GOT3 (cell line): ENCODE data around the gene C1QB.

ENCODE experiments used
- DNase-seq: peaks from one replicate; lab custom pipeline; 2025; ENCODE audit warnings: mixed read lengths; lab: John Stamatoyannopoulos, UW

The C1QB gene

GRCh38 chr1:22635436-22635835, 17.6 kb upstream of the C1QB start:
- no peak for DNase-seq

GRCh38 chr1:22636353-22636752, 16.7 kb upstream of the C1QB start, which contains the start of gene C1QA:
C1QA (plus strand) TSS chr1:22636628; CDS start chr1:22637617, 989 bp downstream.
- DNase-seq: no peak

- no peak for DNase-seq
These were observed 16.1 kb upstream of the C1QB start for GRCh38 chr1:22636927-22637326.

- DNase-seq: no peak
These were observed 15.1 kb upstream of the C1QB start for GRCh38 chr1:22637907-22638445.

GRCh38 chr1:22638476-22639234, 14.4 kb upstream of the C1QB start:
- no peak for DNase-seq

GRCh38 chr1:22639286-22639685, 13.8 kb upstream of the C1QB start:
- no peak for DNase-seq

GRCh38 chr1:22641247-22641646, 11.8 kb upstream of the C1QB start:
- DNase-seq: no peak

- peak; percentile 31 for DNase-seq
These were observed 11.0 kb upstream of the C1QB start for GRCh38 chr1:22641906-22642636.

- no peak for DNase-seq
These were observed 9.7 kb upstream of the C1QB start, which contains the start of gene C1QC for GRCh38 chr1:22643381-22643780. C1QC (plus strand) TSS chr1:22643633; CDS start chr1:22644024, 391 bp downstream.

GRCh38 chr1:22643928-22644327, 9.1 kb upstream of the C1QB start:
- no peak for DNase-seq

GRCh38 chr1:22645931-22646330, 7.1 kb upstream of the C1QB start:
- no peak for DNase-seq

- DNase-seq: no peak
These were observed 6.7 kb upstream of the C1QB start for GRCh38 chr1:22646384-22646783.

- DNase-seq: no peak
These were observed 2.8 kb upstream of the C1QB start for GRCh38 chr1:22650089-22650693.

GRCh38 chr1:22651941-22652856, 837 bp upstream of the C1QB start:
- no peak for DNase-seq

- no peak for DNase-seq
These were observed 1.7 kb downstream of the C1QB start for GRCh38 chr1:22654692-22655091.

GRCh38 chr1:22658385-22659163, 5.5 kb downstream of the C1QB start:
- DNase-seq: no peak

- DNase-seq: no peak
These were observed 7.7 kb downstream of the C1QB start for GRCh38 chr1:22660716-22661241.

GRCh38 chr1:22661880-22662279, 8.8 kb downstream of the C1QB start:
- DNase-seq: no peak

GRCh38 chr1:22662318-22662717, 9.3 kb downstream of the C1QB start:
- no peak for DNase-seq

GRCh38 chr1:22662986-22663408, 10.0 kb downstream of the C1QB start:
- no peak for DNase-seq
